Myocyte (in vitro differentiated cells): ENCODE measurements around the gene CMYA5. TPM values are rescaled to one million over a fixed set of nuclear protein-coding genes. Genes with fewer than 3 reads are reported as not detected.

Source experiments
- DNase-seq: peaks from one replicate; pipeline ENCODE4 v3.0.0-alpha.2; 2012; ENCODE audit warnings: low read depth
- total RNA-seq: library from RNA; depleted of rRNA; stranded (reverse); fragments of >200 nt; gene quantifications from 2 replicates; pipeline ENCODE4 v1.2.3, GENCODE V29; 2014

The CMYA5 gene
- total RNA-seq, 1 donor from 2014 or later = 0.56 TPM

- peak; percentile 73 for DNase-seq
These were observed 103.7 kb downstream of the CMYA5 start for GRCh38 chr5:79793304-79793703.

- DNase-seq = peak; percentile 12
These were observed 104.1 kb downstream of the CMYA5 start for GRCh38 chr5:79793722-79794121.

- DNase-seq = no peak
These were observed 104.7 kb downstream of the CMYA5 start for GRCh38 chr5:79794347-79794746.

GRCh38 chr5:79795764-79796398 lies 106.2 kb downstream of the CMYA5 start:
- peak; percentile 75 for DNase-seq

- peak; percentile 19 for DNase-seq
These were observed 109.4 kb downstream of the CMYA5 start for GRCh38 chr5:79798893-79799590.

DNA sequence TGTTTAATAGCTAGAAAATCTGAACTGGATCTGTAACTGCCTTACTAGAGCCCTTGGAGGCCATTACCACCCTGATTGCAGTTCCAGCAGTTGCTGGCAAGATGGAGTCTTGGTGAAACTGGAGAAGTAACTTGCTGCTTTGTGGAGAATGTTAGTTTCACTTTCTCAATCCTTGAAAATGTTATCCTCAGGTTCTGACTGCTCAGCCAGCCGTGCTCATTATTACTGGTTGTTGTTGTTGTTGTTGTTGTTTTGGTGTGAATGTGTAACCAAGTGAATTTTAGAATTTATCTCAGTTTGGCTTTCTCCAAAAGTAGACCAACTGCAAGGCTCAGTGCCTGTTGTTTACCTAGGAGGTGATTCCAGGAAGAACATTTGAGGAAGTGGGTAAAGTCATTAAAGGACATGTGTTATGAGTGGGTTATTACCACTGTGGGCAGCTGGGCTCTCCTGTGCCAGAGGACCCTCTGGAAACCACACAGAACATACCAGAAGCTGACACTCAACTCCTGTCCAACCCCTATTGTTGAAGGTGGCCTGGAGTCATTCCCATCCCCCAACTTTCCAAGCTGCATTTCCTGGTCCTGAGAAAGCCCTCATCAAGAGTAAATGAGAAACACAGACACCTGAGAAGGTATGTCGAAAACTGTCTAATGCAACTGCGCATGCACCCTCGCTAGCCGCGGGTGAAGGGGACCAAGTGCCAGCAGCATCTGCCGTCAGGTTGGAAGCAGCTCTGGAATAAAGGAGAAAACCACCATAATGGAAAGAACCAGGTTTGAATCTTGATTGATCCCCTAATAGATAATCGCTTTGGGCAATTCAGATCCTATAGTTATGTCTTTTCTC lies 111.6 kb downstream of the CMYA5 start:
- DNase-seq = peak; percentile 37

GRCh38 chr5:79802406-79802805 lies 112.8 kb downstream of the CMYA5 start:
- no peak for DNase-seq

- no peak for DNase-seq
These were observed 113.4 kb downstream of the CMYA5 start for GRCh38 chr5:79803007-79803406.

GRCh38 chr5:79806741-79807140 lies 117.1 kb downstream of the CMYA5 start:
- peak; percentile 8 for DNase-seq

DNA sequence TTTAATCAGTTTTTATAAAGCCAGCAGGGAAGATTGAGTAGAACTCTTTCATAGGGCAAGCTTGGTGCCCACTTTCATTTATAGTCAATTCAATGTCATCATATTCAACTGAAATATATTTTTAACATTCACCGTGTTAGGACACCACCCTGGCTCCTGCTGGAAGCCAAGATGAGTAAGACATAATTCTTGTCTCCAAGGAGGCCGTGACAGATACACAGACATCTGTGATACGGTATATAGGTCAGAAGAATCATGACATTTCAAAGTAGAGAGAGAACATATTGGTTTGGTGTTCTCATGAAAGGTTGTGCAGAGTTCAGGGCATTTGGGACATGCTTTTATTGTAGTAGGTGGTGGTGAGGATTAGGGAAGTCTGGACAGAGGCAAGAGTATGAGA lies 120.1 kb downstream of the CMYA5 start:
- no peak for DNase-seq

DNA sequence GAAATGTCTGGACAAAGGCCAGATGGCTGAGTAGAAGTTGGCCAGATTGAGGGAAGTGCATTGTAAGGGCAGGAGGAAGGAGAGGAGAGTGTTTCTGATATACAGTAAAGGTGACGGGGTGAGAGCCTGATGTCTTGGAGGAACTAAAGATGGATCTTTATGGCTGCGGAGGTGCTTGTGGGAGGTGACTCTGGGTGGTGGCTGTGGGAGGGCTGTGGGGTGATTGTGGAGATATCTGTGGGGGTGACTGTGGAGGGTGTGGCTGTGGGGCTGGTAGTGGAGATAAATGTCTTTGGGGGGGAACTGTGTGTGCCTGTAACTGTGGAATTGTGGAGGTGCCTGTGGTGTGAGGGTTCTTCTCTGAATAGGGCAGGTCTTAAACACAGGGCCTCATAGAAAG lies 121.4 kb downstream of the CMYA5 start:
- no peak for DNase-seq

DNA sequence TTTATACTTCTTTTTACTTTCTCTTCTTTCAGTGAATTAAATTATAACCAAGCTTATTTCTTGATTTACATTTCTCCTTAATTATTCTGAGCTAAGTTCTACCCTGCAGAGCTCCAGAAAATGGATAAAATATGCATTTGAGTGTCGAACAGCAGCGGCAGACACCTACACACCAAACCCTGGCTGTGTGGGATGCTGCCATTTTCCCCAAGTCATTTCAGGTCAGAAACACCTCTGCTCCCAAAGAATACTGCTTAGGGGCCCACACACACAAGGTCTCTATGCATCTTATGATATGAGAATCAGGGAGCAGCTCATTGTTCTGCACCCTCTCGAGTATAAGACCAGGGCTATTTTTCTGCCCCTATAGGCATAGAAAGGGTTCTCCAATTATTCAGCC lies 122.3 kb downstream of the CMYA5 start:
- DNase-seq = no peak

GRCh38 chr5:79814699-79815098 lies 125.1 kb downstream of the CMYA5 start:
- DNase-seq = no peak

GRCh38 chr5:79816014-79816413 lies 126.4 kb downstream of the CMYA5 start:
- DNase-seq = no peak

GRCh38 chr5:79820648-79821047 lies 131.0 kb downstream of the CMYA5 start:
- DNase-seq = no peak

- no peak for DNase-seq
These were observed 134.8 kb downstream of the CMYA5 start for GRCh38 chr5:79824444-79824843.

GRCh38 chr5:79825802-79826201 lies 136.2 kb downstream of the CMYA5 start:
- no peak for DNase-seq

DNA sequence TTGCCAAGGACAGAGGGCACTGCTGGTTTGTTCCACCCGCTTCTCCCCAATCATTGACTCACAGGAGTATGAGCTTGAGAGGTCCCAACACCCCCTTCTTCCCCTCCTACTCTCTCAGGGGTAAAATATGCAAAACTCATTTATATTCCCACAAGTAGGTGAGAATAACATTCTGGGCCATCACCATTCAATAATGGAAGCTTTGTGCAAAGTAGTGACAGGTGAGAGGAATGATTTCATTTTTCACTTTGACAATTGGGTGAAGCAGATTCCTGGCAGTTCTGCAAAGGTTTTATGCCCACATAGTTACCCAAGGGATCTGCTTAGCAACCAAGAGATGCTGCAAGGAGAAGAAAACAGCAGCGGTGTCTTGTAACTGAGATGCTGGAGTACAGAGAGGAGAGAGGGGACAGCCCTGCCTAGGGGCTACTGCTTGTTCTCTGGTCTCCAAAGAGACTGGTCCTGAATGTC lies 137.6 kb downstream of the CMYA5 start:
- no peak for DNase-seq

GRCh38 chr5:79829260-79829659 lies 139.6 kb downstream of the CMYA5 start:
- no peak for DNase-seq

GRCh38 chr5:79831381-79832309 lies 142.0 kb downstream of the CMYA5 start:
- DNase-seq = no peak

- no peak for DNase-seq
These were observed 143.3 kb downstream of the CMYA5 start for GRCh38 chr5:79832911-79833310.
